MM.1S (cell line): ENCODE measurements around the gene BHLHA15.

Experiments used
- DNase-seq: peaks from one replicate; pipeline ENCODE4 v3.0.0-alpha.2; 2015
- H2AFZ ChIP-seq: fragments of 300-600 bp; sonication (generic); 2 replicates; pipeline ENCODE4 v1.6.0; 2016; ENCODE audit warnings: antibody characterized with exemption, low read length
- H3F3A ChIP-seq: fragments of 300-600 bp; sonication (generic); 2 replicates; pipeline ENCODE4 v1.6.1; 2016; ENCODE audit warnings: mild to moderate bottlenecking, antibody characterized with exemption, low read length, moderate library complexity, mixed read lengths; ENCODE audit not compliant: insufficient read depth
- H3K27ac ChIP-seq: fragments of 300-600 bp; sonication (generic); 2 replicates; pipeline ENCODE4 v1.5.1; 2016; ENCODE audit warnings: mild to moderate bottlenecking, low read length
- H3K27me3 ChIP-seq: fragments of 300-600 bp; sonication (generic); replicated peaks from 2 replicates; pipeline ENCODE4 v1.6.0; 2016; ENCODE audit warnings: low read length; ENCODE audit not compliant: insufficient read depth
- H3K36me3 ChIP-seq: fragments of 300-600 bp; sonication (generic); replicated peaks from 2 replicates; pipeline ENCODE4 v1.6.1; 2016; ENCODE audit warnings: mild to moderate bottlenecking, low read length, mixed read lengths; ENCODE audit not compliant: insufficient read depth
- H3K4me1 ChIP-seq: fragments of 300-600 bp; sonication (generic); 2 replicates; pipeline ENCODE4 v1.6.1; 2016; ENCODE audit warnings: low read length, mixed read lengths
- H3K4me2 ChIP-seq: fragments of 300-600 bp; sonication (generic); 2 replicates; pipeline ENCODE4 v1.6.0; 2016; ENCODE audit warnings: low read depth, low read length
- H3K4me3 ChIP-seq: fragments of 300-600 bp; sonication (generic); 2 replicates; pipeline ENCODE4 v1.5.1; 2016; ENCODE audit warnings: low read length, mixed read lengths
- H3K79me2 ChIP-seq: fragments of 300-600 bp; sonication (generic); 2 replicates; pipeline ENCODE4 v1.6.1; 2016; ENCODE audit warnings: mixed run types, low read length, mixed read lengths
- H3K9ac ChIP-seq: fragments of 300-600 bp; sonication (generic); 2 replicates; pipeline ENCODE4 v1.6.1; 2016; ENCODE audit warnings: low read length, mixed read lengths
- H3K9me2 ChIP-seq: fragments of 300-600 bp; sonication (generic); replicated peaks from 2 replicates; pipeline ENCODE4 v1.6.1; 2016; ENCODE audit warnings: mild to moderate bottlenecking, low read length, mixed read lengths; ENCODE audit not compliant: insufficient read depth
- H3K9me3 ChIP-seq: fragments of 300-600 bp; sonication (generic); replicated peaks from 2 replicates; pipeline ENCODE4 v1.6.1; 2016; ENCODE audit warnings: mild to moderate bottlenecking, low read length, mixed read lengths; ENCODE audit not compliant: insufficient read depth
- H4K20me1 ChIP-seq: fragments of 300-600 bp; sonication (generic); 2 replicates; pipeline ENCODE4 v1.6.1; 2016; ENCODE audit warnings: mild to moderate bottlenecking, low read length, moderate library complexity, mixed read lengths; ENCODE audit not compliant: insufficient read depth
- EZH2 ChIP-seq: fragments of 300-600 bp; sonication (generic); optimal IDR thresholded peaks from 2 replicates; pipeline ENCODE3; 2017; ENCODE audit warnings: low read depth, mild to moderate bottlenecking, antibody characterized with exemption, low read length, mixed read lengths
- EZH2phosphoT487 ChIP-seq: fragments of 300-600 bp; sonication (generic); IDR thresholded peaks from 2 replicates; pipeline ENCODE4 v1.6.1; 2018; ENCODE audit warnings: antibody characterized with exemption, low read length
- TF ChIP-seq, protein P1 (sequence below): fragments of 300-600 bp; sonication (generic); IDR thresholded peaks from 2 replicates; pipeline ENCODE4 v1.5.1; 2016; ENCODE audit warnings: antibody characterized with exemption, low read length, mixed read lengths

Gene BHLHA15

DNA sequence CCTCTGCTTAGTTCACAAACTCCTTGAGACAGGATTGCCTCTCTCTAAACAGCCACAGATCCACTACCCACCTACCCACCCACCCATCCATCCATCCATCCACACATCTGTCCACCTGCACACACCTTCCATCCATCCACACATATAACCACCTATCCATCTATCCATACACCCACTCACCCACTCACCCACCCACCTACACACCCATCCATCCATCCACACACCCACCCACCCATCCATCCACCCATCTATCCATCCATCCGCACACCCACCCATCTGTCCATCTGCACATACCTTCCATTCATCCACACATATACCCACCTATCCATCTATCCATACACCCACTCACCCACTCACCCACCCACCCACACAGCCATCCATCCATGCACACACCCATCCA, 31.1 kb downstream of the BHLHA15 start:
- no peaks in the 10 kb centered on the region for H3K36me3 ChIP-seq
- no peaks in the 10 kb centered on the region for H3K9me2 ChIP-seq
- H4K20me1 ChIP-seq: no peaks in the 10 kb centered on the region
- no peak overlapping the region for H3K27ac ChIP-seq
- no peaks in the 10 kb centered on the region for H3F3A ChIP-seq
- no peaks in the 10 kb centered on the region for H3K4me1 ChIP-seq
- TF ChIP-seq EZH2: no peak
- TF ChIP-seq, protein P1, sequence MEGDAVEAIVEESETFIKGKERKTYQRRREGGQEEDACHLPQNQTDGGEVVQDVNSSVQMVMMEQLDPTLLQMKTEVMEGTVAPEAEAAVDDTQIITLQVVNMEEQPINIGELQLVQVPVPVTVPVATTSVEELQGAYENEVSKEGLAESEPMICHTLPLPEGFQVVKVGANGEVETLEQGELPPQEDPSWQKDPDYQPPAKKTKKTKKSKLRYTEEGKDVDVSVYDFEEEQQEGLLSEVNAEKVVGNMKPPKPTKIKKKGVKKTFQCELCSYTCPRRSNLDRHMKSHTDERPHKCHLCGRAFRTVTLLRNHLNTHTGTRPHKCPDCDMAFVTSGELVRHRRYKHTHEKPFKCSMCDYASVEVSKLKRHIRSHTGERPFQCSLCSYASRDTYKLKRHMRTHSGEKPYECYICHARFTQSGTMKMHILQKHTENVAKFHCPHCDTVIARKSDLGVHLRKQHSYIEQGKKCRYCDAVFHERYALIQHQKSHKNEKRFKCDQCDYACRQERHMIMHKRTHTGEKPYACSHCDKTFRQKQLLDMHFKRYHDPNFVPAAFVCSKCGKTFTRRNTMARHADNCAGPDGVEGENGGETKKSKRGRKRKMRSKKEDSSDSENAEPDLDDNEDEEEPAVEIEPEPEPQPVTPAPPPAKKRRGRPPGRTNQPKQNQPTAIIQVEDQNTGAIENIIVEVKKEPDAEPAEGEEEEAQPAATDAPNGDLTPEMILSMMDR: no peak
- TF ChIP-seq EZH2phosphoT487: no peak
- no peaks in the 10 kb centered on the region for H3K27me3 ChIP-seq
- H3K4me2 ChIP-seq: no peak overlapping the region
- no peak for DNase-seq
- H3K9me3 ChIP-seq: no peaks in the 10 kb centered on the region
- no peaks in the 10 kb centered on the region for H3K79me2 ChIP-seq
- H2AFZ ChIP-seq: no peak overlapping the region
- H3K4me3 ChIP-seq: no peak overlapping the region
- H3K9ac ChIP-seq: no peak overlapping the region

DNA sequence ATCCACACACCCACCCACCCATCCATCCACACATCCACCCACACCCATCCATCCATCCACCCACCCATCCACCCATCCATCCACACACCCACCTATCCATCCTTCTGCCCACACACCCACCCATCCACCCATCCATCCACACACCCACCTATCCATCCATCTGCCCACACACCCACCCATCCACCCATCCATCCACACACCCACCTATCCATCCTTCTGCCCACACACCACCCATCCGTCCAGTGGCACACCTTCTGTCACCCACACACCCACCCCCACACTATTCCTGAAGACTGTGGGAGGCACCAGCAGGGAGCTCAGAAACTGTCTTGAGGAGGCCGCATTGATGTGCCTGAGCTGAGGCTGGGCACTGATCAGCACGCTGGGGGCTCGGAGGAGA, 31.7 kb downstream of the BHLHA15 start:
- Histone ChIP-seq H3K9me3 (no peaks in the 10 kb centered on the region), H3K4me3 (no peak overlapping the region), H3K27ac (no peak overlapping the region), H3K36me3 (no peaks in the 10 kb centered on the region), H3K9ac (no peak overlapping the region), H3F3A (no peaks in the 10 kb centered on the region), H3K4me1 (no peaks in the 10 kb centered on the region), H3K27me3 (no peaks in the 10 kb centered on the region), H4K20me1 (no peaks in the 10 kb centered on the region), H3K4me2 (no peak overlapping the region), H3K9me2 (no peaks in the 10 kb centered on the region), H3K79me2 (0 out of 2 replicates have a peak, but pooled peaks cover under 1% of the 10 kb centered on the region), H2AFZ (no peak overlapping the region)
- no peak for DNase-seq
- TF ChIP-seq, protein P1: no peak
- TF ChIP-seq EZH2: no peak

DNA sequence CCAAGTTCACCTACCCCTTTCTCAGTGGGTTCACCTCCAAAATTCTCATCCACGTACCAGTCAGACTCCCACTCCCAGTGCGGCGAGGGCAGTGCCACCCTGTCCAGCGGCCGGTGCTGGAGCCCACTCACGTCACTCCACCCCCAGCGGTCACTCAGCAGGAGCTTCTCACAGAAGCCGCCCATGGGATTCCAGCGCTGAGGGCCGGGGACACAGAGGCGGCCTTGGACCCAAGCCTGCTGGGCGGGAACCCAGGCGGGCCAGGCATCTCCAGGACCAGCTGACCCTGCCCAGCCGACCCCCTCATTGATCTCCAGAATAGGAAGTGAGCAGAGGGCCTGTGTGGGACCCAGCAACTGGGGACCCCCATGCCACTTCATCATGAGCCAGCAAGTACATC, 33.6 kb downstream of the BHLHA15 start:
- H3K9me3 ChIP-seq: no peaks in the 10 kb centered on the region
- H2AFZ ChIP-seq: no peak overlapping the region
- H3K27me3 ChIP-seq: no peaks in the 10 kb centered on the region
- H3K4me3 ChIP-seq: no peak overlapping the region
- no peaks in the 10 kb centered on the region for H3K9me2 ChIP-seq
- no peak overlapping the region for H3K27ac ChIP-seq
- H3F3A ChIP-seq: no peaks in the 10 kb centered on the region
- no peak overlapping the region for H3K4me2 ChIP-seq
- no peak overlapping the region for H3K9ac ChIP-seq
- H4K20me1 ChIP-seq: no peaks in the 10 kb centered on the region
- H3K4me1 ChIP-seq: no peaks in the 10 kb centered on the region
- H3K79me2 ChIP-seq: peaks cover 5% of the 10 kb centered on the region
- no peak for DNase-seq
- no peaks in the 10 kb centered on the region for H3K36me3 ChIP-seq
- TF ChIP-seq, protein P1: no peak
- TF ChIP-seq EZH2 (no peak), EZH2phosphoT487 (no peak)

DNA sequence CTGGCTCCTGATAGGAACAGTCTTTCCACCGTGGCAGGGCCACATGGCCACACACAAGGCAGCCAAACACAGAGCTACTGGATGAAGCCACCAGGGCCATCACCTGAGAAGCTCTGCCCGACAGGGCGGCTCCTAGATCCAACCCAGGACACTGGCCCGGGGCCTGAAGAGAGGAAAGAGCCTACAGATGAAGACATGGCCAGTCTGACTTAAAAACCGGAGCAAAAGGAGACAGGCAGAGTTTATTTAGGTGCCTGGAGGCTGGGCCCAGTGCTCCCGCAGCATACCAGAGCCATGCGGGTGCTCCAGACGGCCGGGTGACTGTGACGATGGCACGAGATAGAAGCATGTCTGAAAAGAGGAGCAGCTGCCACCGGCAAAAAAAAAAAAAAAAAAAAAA, 36.9 kb downstream of the BHLHA15 start:
- no peak overlapping the region for H3K9ac ChIP-seq
- H3K79me2 ChIP-seq: peaks cover 19% of the 10 kb centered on the region
- H3K27ac ChIP-seq: no peak overlapping the region
- H3K4me2 ChIP-seq: no peak overlapping the region
- H3K9me2 ChIP-seq: no peaks in the 10 kb centered on the region
- H3K36me3 ChIP-seq: no peaks in the 10 kb centered on the region
- no peaks in the 10 kb centered on the region for H3K9me3 ChIP-seq
- no peak for DNase-seq
- H3K27me3 ChIP-seq: no peaks in the 10 kb centered on the region
- H3K4me1 ChIP-seq: peaks cover 8% of the 10 kb centered on the region; the same call in 1 of the 2 replicates
- TF ChIP-seq, protein P1: no peak
- TF ChIP-seq EZH2: no peak
- no peak for TF ChIP-seq EZH2phosphoT487
- no peak overlapping the region for H3K4me3 ChIP-seq
- no peak overlapping the region for H2AFZ ChIP-seq
- peaks cover 19% of the 10 kb centered on the region for H3F3A ChIP-seq
- no peaks in the 10 kb centered on the region for H4K20me1 ChIP-seq
